ENCODE results near the gene TYRO3.

DNA sequence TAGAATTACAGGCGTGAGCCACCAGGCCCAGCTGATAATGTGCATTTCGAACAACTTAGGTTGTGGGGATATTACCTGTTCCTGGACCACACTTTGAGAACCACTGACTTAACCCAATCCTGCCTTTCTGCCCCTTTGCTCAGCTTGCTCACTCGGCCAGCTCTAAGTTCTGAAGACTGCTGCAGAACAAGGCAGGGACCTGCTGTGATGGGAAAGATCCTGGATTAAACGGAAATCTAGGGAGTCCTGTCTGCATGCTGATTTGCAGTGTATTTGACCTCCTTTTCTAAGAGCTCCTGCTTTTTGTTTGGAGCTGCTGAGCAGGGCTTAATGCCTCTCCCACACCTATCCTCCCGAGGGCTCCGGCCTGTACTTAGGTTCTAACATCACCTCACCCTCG, 48.3 kb upstream of the TYRO3 start:
- TF ChIP-seq, protein P1, sequence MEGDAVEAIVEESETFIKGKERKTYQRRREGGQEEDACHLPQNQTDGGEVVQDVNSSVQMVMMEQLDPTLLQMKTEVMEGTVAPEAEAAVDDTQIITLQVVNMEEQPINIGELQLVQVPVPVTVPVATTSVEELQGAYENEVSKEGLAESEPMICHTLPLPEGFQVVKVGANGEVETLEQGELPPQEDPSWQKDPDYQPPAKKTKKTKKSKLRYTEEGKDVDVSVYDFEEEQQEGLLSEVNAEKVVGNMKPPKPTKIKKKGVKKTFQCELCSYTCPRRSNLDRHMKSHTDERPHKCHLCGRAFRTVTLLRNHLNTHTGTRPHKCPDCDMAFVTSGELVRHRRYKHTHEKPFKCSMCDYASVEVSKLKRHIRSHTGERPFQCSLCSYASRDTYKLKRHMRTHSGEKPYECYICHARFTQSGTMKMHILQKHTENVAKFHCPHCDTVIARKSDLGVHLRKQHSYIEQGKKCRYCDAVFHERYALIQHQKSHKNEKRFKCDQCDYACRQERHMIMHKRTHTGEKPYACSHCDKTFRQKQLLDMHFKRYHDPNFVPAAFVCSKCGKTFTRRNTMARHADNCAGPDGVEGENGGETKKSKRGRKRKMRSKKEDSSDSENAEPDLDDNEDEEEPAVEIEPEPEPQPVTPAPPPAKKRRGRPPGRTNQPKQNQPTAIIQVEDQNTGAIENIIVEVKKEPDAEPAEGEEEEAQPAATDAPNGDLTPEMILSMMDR (IDR thresholded peaks at IDR 0.05): no peak
- no peak for TF ChIP-seq POLR2A (IDR thresholded peaks at IDR 0.05)

Measured in heart left ventricle (tissue), 13 donors.